ENCODE measurements around the gene RIC1.

Gene RIC1

GRCh38 chr9:5611321-5612184 lies 17.4 kb upstream of the RIC1 start (continued):
- TF ChIP-seq ZNF830 (tag by site-specific recombination; IDR thresholded peaks at IDR 0.05; ENCODE audit: low read depth) (no peak), ZNF629 (tag by site-specific recombination; IDR thresholded peaks at IDR 0.05) (no peak)

GRCh38 chr9:5612185-5612530 lies 16.7 kb upstream of the RIC1 start:
- ChIA-PET POLR2A (no interaction called here), CTCF (interaction anchor here (0.6 to 1.7 kb wide), 5 partner anchors 11 to 762 kb away, joined by 3 to 12 read pairs (median 4); no protein-coding TSS in a partner anchor)
- no peak overlapping the region for H3K4me3 ChIP-seq (ENCODE audit: low read depth, low read length)
- no peak overlapping the region for H3K27ac ChIP-seq (ENCODE audit: extremely low read depth, low read depth, low read length)
- no peak for TF ChIP-seq ZNF529 (tag by site-specific recombination; IDR thresholded peaks at IDR 0.05; ENCODE audit: insufficient replicate concordance)
- no peak for TF ChIP-seq ZNF473 (tag by site-specific recombination; IDR thresholded peaks at IDR 0.05)
- no peaks in the 10 kb centered on the region for H3K4me1 ChIP-seq (ENCODE audit: control insufficient read depth, insufficient read depth, low read length)
- no peaks in the 10 kb centered on the region for H3K36me3 ChIP-seq (ENCODE audit: control insufficient read depth in 2 of 2, insufficient read depth in 1 of 2, low read length in 2 of 2)
- H3K9me3 ChIP-seq (ENCODE audit: control insufficient read depth, insufficient read depth, low read depth, low read length), result no peaks in the 10 kb centered on the region

DNA sequence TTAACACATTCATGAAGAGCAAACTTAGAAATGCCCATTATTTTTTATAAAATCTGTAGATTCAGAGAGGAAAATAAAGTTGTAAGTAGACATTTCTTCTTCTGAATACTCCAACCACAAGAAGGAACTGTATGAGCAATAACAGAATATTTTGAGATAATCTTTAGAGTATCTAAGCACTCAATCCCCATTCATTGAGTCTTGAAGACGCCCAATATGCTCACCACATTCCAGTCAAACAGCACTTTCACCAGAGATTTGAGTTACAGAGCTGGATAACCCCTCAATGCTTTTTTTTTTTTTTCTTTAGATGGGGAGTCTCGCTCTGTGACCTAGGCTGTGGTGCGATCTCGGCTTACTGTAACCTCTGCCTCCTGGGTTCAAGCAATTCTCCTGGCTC lies 14.7 kb upstream of the RIC1 start:
- H3K4me1 ChIP-seq (ENCODE audit: control insufficient read depth, insufficient read depth, low read length), result no peaks in the 10 kb centered on the region
- H3K27ac ChIP-seq (ENCODE audit: extremely low read depth, low read depth, low read length), result no peak overlapping the region
- CTCF ChIA-PET, result interaction anchor here (1.1 kb wide), 1 partner anchor 24 kb away, joined by 5 read pairs; no protein-coding TSS in a partner anchor
- no peak overlapping the region for H3K4me3 ChIP-seq (ENCODE audit: low read depth, low read length)
- no peaks in the 10 kb centered on the region for H3K36me3 ChIP-seq (ENCODE audit: control insufficient read depth in 2 of 2, insufficient read depth in 1 of 2, low read length in 2 of 2)
- H3K9me3 ChIP-seq (ENCODE audit: control insufficient read depth, insufficient read depth, low read depth, low read length), result no peaks in the 10 kb centered on the region
- no peak for TF ChIP-seq FEZF1 (tag by site-specific recombination; IDR thresholded peaks at IDR 0.05)
- TF ChIP-seq PBX3 (CRISPR knock-in tag; IDR thresholded peaks at IDR 0.05), result no peak
- TF ChIP-seq, protein P1, sequence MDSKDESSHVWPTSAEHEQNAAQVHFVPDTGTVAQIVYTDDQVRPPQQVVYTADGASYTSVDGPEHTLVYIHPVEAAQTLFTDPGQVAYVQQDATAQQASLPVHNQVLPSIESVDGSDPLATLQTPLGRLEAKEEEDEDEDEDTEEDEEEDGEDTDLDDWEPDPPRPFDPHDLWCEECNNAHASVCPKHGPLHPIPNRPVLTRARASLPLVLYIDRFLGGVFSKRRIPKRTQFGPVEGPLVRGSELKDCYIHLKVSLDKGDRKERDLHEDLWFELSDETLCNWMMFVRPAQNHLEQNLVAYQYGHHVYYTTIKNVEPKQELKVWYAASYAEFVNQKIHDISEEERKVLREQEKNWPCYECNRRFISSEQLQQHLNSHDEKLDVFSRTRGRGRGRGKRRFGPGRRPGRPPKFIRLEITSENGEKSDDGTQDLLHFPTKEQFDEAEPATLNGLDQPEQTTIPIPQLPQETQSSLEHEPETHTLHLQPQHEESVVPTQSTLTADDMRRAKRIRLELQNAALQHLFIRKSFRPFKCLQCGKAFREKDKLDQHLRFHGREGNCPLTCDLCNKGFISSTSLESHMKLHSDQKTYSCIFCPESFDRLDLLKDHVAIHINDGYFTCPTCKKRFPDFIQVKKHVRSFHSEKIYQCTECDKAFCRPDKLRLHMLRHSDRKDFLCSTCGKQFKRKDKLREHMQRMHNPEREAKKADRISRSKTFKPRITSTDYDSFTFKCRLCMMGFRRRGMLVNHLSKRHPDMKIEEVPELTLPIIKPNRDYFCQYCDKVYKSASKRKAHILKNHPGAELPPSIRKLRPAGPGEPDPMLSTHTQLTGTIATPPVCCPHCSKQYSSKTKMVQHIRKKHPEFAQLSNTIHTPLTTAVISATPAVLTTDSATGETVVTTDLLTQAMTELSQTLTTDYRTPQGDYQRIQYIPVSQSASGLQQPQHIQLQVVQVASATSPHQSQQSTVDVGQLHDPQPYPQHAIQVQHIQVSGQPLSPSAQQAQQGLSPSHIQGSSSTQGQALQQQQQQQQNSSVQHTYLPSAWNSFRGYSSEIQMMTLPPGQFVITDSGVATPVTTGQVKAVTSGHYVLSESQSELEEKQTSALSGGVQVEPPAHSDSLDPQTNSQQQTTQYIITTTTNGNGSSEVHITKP (tag by site-specific recombination; IDR thresholded peaks at IDR 0.05), result no peak
- POLR2A ChIA-PET, result interaction anchor here (0.6 to 0.8 kb wide), 3 partner anchors 8 to 1026 kb away, joined by 3 to 5 read pairs (median 3); no protein-coding TSS in a partner anchor

DNA sequence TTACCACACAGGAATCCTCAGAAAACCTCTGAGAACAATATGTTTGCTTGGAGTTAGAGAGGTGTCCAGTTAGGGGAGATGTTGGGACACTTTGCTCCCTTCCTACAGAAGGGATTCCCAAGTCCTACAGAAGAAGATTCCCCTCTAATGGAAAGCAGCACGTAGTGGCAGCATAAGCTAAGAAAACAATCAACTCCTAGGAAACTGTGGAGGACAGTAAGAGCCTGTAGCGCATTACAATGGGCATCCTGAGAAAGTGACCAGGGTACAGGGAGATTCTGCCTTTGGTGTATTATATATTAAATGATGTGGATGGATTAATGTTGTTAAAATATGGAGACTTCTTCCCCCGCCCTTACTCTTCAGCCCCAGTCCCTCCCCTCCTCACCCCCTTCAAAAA lies 13.9 kb upstream of the RIC1 start:
- no peak overlapping the region for H3K27ac ChIP-seq (ENCODE audit: extremely low read depth, low read depth, low read length)
- POLR2A ChIA-PET, result interaction anchor here (0.6 to 0.7 kb wide), 2 partner anchors 8 to 9 kb away, joined by 3 read pairs; no protein-coding TSS in a partner anchor
- TF ChIP-seq, protein P2, sequence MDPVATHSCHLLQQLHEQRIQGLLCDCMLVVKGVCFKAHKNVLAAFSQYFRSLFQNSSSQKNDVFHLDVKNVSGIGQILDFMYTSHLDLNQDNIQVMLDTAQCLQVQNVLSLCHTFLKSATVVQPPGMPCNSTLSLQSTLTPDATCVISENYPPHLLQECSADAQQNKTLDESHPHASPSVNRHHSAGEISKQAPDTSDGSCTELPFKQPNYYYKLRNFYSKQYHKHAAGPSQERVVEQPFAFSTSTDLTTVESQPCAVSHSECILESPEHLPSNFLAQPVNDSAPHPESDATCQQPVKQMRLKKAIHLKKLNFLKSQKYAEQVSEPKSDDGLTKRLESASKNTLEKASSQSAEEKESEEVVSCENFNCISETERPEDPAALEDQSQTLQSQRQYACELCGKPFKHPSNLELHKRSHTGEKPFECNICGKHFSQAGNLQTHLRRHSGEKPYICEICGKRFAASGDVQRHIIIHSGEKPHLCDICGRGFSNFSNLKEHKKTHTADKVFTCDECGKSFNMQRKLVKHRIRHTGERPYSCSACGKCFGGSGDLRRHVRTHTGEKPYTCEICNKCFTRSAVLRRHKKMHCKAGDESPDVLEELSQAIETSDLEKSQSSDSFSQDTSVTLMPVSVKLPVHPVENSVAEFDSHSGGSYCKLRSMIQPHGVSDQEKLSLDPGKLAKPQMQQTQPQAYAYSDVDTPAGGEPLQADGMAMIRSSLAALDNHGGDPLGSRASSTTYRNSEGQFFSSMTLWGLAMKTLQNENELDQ (tag by site-specific recombination; IDR thresholded peaks at IDR 0.05; ENCODE audit: low read depth), result no peak
- TF ChIP-seq ZNF416 (tag by site-specific recombination; IDR thresholded peaks at IDR 0.05), result no peak
- TF ChIP-seq, protein P3, sequence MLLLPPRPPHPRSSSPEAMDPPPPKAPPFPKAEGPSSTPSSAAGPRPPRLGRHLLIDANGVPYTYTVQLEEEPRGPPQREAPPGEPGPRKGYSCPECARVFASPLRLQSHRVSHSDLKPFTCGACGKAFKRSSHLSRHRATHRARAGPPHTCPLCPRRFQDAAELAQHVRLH (tag by site-specific recombination; IDR thresholded peaks at IDR 0.05), result no peak
- TF ChIP-seq ZNF292 (tag by site-specific recombination; IDR thresholded peaks at IDR 0.05; ENCODE audit: borderline replicate concordance, low read depth), result no peak
- TF ChIP-seq ZNF26 (tag by site-specific recombination; IDR thresholded peaks at IDR 0.05), result no peak
- H3K4me3 ChIP-seq (ENCODE audit: low read depth, low read length), result no peak overlapping the region
- CTCF ChIA-PET, result interaction anchor here (1.1 to 1.8 kb wide), 2 partner anchors 14 to 25 kb away, joined by 5 read pairs; no protein-coding TSS in a partner anchor
- H3K4me1 ChIP-seq (ENCODE audit: control insufficient read depth, insufficient read depth, low read length), result no peaks in the 10 kb centered on the region
- H3K36me3 ChIP-seq (ENCODE audit: control insufficient read depth in 2 of 2, insufficient read depth in 1 of 2, low read length in 2 of 2), result no peaks in the 10 kb centered on the region; a peak in 1 of 3 replicates
- H3K9me3 ChIP-seq (ENCODE audit: control insufficient read depth, insufficient read depth, low read depth, low read length), result no peaks in the 10 kb centered on the region
